Lower lobe of right lung (tissue), 2 donors: ENCODE measurements around the gene USPL1. TPM values are rescaled to one million over a fixed set of nuclear protein-coding genes. Genes with fewer than 3 reads are reported as not detected.

Experiments used
- ATAC-seq, 2 donors: fragments of 200-7000 bp; cut with Tn5 transposase; one replicate each; pipeline ENCODE4 v1.9.1; 2020 to 2022; ENCODE audit warnings: mild to moderate bottlenecking in 2 of 2, moderate library complexity in 2 of 2
- DNase-seq: peaks from one replicate; pipeline ENCODE4 v3.0.0-alpha.2; 2020
- H3K27ac ChIP-seq: fragments of 200-600 bp; one replicate; pipeline ENCODE4 v1.8.0; 2022
- H3K27me3 ChIP-seq: fragments of 200-600 bp; one replicate; pipeline ENCODE4 v1.8.0; 2022; ENCODE audit warnings: low read depth
- H3K36me3 ChIP-seq: fragments of 200-600 bp; one replicate; pipeline ENCODE4 v1.8.0; 2022; ENCODE audit warnings: mild to moderate bottlenecking
- H3K4me1 ChIP-seq: fragments of 200-600 bp; one replicate; pipeline ENCODE4 v1.8.0; 2022
- H3K4me3 ChIP-seq: fragments of 200-600 bp; one replicate; pipeline ENCODE4 v1.8.0; 2022; ENCODE audit warnings: mild to moderate bottlenecking
- H3K9me3 ChIP-seq: fragments of 200-600 bp; one replicate; pipeline ENCODE4 v1.8.0; 2022
- CTCF ChIP-seq: fragments of 200-600 bp; IDR thresholded peaks from one replicate; pipeline ENCODE4 v1.8.0; 2022; ENCODE audit warnings: antibody characterized with exemption, mild to moderate bottlenecking
- intact Hi-C: fragments of 100-400 bp; cut with DNase I; formaldehyde crosslinking; loops from one replicate; pipeline ENCODE4 v1.11.0; 2022
- total RNA-seq: library from RNA; stranded (reverse); fragmentation: NEBNext Ultra II Directional; extraction: Animal tissue kit (Norgen Biotek cat#: 25700); gene quantifications from one replicate; pipeline ENCODE4 v1.2.1, GENCODE V29; 2021
- donor health status: DM: no; HTN: yes; CAD: no; lungs with severe emphysema.

The USPL1 gene
- total RNA-seq, 1 donor from 2014 or later: 14.9 TPM

- Histone ChIP-seq H3K27me3 (no peaks in the 10 kb centered on the region), H3K36me3 (no peaks in the 10 kb centered on the region), H3K9me3 (no peaks in the 10 kb centered on the region), H3K4me3 (no peak overlapping the region), H3K4me1 (no peaks in the 10 kb centered on the region), H3K27ac (no peak overlapping the region)
- no peak for ATAC-seq
- intact Hi-C loops: no loop called here
- no peak for TF ChIP-seq CTCF
- DNase-seq: no peak
Observed at GRCh38 chr13:30708541-30708940, 90.8 kb downstream of the USPL1 start.

Other genes starting within 250 kb of the USPL1 start
- gene UBE2L5, start 195.4 kb upstream of the USPL1 start, total RNA-seq: not detected
- gene HMGB1, start 152.0 kb upstream of the USPL1 start, total RNA-seq: 221 TPM
- gene ALOX5AP, start 117.6 kb downstream of the USPL1 start, total RNA-seq: 311 TPM